ENCODE data around the gene RASAL3.

Gene RASAL3

GRCh38 chr19:15445807-15446376 lies 18.5 kb downstream of the RASAL3 start:
- peaks cover 15% of the 10 kb centered on the region for H3K4me1 Mint-ChIP-seq
- H3K9me3 Mint-ChIP-seq, result no peaks in the 10 kb centered on the region
- H3K36me3 Mint-ChIP-seq, result peaks cover 2% of the 10 kb centered on the region
- no peaks in the 10 kb centered on the region for H3K27me3 Mint-ChIP-seq
- no peak overlapping the region for H3K27ac Mint-ChIP-seq
- H3K4me3 Mint-ChIP-seq, result no peak overlapping the region

- Mint-ChIP-seq H3K27ac (no peak overlapping the region), H3K36me3 (peaks cover under 1% of the 10 kb centered on the region), H3K4me1 (peaks cover 9% of the 10 kb centered on the region), H3K27me3 (no peaks in the 10 kb centered on the region), H3K9me3 (no peaks in the 10 kb centered on the region), H3K4me3 (no peak overlapping the region)
These were observed 19.1 kb downstream of the RASAL3 start for GRCh38 chr19:15445227-15445605.

- Mint-ChIP-seq H3K36me3 (no peaks in the 10 kb centered on the region), H3K4me1 (peaks cover 7% of the 10 kb centered on the region), H3K4me3 (no peak overlapping the region), H3K27ac (no peak overlapping the region), H3K9me3 (no peaks in the 10 kb centered on the region), H3K27me3 (no peaks in the 10 kb centered on the region)
These were observed 19.7 kb downstream of the RASAL3 start for GRCh38 chr19:15444505-15445226.

GRCh38 chr19:15443838-15444237 lies 20.5 kb downstream of the RASAL3 start:
- H3K4me3 Mint-ChIP-seq, result no peak overlapping the region
- no peaks in the 10 kb centered on the region for H3K27me3 Mint-ChIP-seq
- no peak overlapping the region for H3K27ac Mint-ChIP-seq
- H3K36me3 Mint-ChIP-seq, result no peaks in the 10 kb centered on the region
- no peaks in the 10 kb centered on the region for H3K9me3 Mint-ChIP-seq
- peaks cover 5% of the 10 kb centered on the region for H3K4me1 Mint-ChIP-seq

GRCh38 chr19:15443325-15443724 lies 21.0 kb downstream of the RASAL3 start:
- Mint-ChIP-seq H3K9me3 (no peaks in the 10 kb centered on the region), H3K36me3 (no peaks in the 10 kb centered on the region), H3K4me1 (no peaks in the 10 kb centered on the region), H3K27me3 (no peaks in the 10 kb centered on the region), H3K4me3 (no peak overlapping the region), H3K27ac (no peak overlapping the region)

DNA sequence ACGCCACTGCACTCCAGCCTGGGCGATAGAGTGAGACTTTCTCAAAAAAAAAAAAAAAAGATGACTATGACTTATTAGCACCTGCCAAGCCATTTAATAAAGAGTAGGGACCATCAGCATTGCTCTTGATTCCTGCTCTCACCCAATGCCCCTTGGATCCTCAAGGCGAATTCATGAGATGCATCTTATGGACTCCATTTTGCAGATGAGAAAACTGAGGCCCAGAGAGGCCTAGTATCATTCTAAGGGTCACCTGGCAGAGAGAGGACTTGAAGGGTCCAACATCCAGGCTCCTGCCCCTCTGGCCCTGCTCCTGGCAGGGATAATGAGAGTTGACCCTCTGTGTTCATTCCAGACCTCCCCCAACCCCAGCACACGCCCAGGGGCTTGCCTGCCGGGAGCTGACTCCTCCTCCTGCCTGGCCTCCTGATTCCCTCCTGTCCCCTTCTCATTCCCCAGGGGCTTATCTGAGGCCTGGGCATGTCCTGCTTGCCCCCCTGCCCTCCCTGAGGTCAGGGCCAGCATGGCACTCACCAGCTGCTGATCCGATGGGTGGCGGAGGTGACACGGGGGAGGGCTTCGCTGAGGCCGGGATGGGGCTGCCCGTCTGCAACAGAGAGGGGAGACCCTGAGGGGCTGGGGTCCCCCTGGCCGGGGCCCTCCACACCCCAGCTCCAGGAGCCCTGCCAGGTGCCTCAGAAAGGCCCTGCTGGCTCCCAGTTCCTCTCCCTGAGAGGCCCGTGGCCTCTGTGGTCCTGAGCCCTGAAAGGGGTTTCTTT lies 22.0 kb downstream of the RASAL3 start:
- Mint-ChIP-seq H3K4me3 (no peak overlapping the region), H3K27me3 (no peaks in the 10 kb centered on the region), H3K36me3 (no peaks in the 10 kb centered on the region), H3K9me3 (no peaks in the 10 kb centered on the region), H3K4me1 (no peaks in the 10 kb centered on the region), H3K27ac (no peak overlapping the region)

GRCh38 chr19:15441317-15441716 lies 23.0 kb downstream of the RASAL3 start:
- no peaks in the 10 kb centered on the region for H3K27me3 Mint-ChIP-seq
- no peaks in the 10 kb centered on the region for H3K36me3 Mint-ChIP-seq
- H3K27ac Mint-ChIP-seq, result no peak overlapping the region
- H3K9me3 Mint-ChIP-seq, result no peaks in the 10 kb centered on the region
- H3K4me3 Mint-ChIP-seq, result no peak overlapping the region
- H3K4me1 Mint-ChIP-seq, result no peaks in the 10 kb centered on the region

- no peak overlapping the region for H3K4me3 Mint-ChIP-seq
- H3K27me3 Mint-ChIP-seq, result no peaks in the 10 kb centered on the region
- H3K27ac Mint-ChIP-seq, result no peak overlapping the region
- no peaks in the 10 kb centered on the region for H3K9me3 Mint-ChIP-seq
- H3K4me1 Mint-ChIP-seq, result no peaks in the 10 kb centered on the region
- H3K36me3 Mint-ChIP-seq, result no peaks in the 10 kb centered on the region
These were observed 24.3 kb downstream of the RASAL3 start for GRCh38 chr19:15439821-15440641.

DNA sequence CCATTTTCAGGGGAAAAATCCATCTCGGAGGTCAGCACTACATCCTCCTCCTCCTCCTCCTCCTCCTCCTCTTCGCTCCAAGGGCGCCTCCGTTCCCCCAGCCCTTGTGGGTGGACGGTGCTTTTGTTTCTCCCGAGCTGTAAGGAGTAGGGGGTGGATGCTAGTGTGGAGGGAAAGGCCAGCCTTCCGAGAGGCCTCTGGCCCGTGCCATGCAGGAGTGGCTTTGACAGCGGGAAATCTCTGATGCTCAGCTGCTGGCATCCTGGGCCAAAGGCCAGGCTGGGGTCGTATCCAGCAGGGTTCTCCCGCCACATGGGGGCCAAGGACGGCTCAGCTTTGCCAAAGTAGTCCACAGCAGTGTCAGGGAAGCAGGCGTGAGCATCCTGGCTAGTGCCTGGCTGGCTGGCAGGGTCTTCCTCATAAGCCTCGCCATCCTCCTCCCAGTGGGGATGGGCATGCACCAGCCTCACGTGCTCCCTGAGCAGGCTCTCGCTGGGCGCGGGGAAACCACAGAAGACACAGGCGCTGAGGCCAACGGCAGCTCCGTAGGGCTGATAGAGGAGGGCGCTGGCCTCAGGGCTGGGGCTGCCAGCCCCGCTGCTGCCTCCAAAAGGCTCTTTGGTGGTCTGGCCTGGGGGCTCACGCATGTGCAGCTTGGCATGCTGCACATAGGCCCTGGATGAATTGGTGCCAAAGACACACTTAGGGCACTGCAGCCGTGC lies 25.1 kb downstream of the RASAL3 start:
- Mint-ChIP-seq H3K4me3 (no peak overlapping the region), H3K27me3 (no peaks in the 10 kb centered on the region)

GRCh38 chr19:15438577-15438976 lies 25.8 kb downstream of the RASAL3 start:
- H3K4me3 Mint-ChIP-seq, result no peak overlapping the region
- peaks cover 1% of the 10 kb centered on the region for H3K4me1 Mint-ChIP-seq
- H3K9me3 Mint-ChIP-seq, result no peaks in the 10 kb centered on the region
- no peaks in the 10 kb centered on the region for H3K36me3 Mint-ChIP-seq
- no peaks in the 10 kb centered on the region for H3K27me3 Mint-ChIP-seq
- H3K27ac Mint-ChIP-seq, result no peak overlapping the region

More for the DNA sequence above, 25.1 kb downstream of the RASAL3 start:
- no peaks in the 10 kb centered on the region for H3K36me3 Mint-ChIP-seq
- no peaks in the 10 kb centered on the region for H3K4me1 Mint-ChIP-seq
- H3K27ac Mint-ChIP-seq, result no peak overlapping the region
- no peaks in the 10 kb centered on the region for H3K9me3 Mint-ChIP-seq

DNA sequence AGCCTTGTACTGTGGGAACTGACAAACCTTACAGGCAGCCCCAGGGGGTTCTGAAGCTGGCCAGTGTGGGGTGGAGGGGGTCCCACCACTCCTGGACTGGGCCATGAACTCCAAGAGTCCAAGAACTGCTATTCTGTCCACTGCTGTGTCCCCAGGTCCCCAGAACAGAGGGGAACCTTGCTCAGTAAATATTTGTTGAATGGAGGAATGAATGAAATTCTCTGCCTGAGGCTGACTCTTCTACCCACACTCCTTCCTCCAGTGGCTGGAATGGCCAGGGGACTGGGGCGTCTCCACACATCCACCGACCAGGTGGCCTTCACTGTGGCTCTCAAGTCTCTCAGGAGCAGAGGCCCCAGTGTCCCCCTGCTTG lies 26.2 kb downstream of the RASAL3 start:
- Mint-ChIP-seq H3K27ac (no peak overlapping the region), H3K4me3 (no peak overlapping the region), H3K27me3 (no peaks in the 10 kb centered on the region), H3K36me3 (no peaks in the 10 kb centered on the region), H3K4me1 (peaks cover 6% of the 10 kb centered on the region), H3K9me3 (no peaks in the 10 kb centered on the region)

- Mint-ChIP-seq H3K27me3 (no peaks in the 10 kb centered on the region), H3K9me3 (no peaks in the 10 kb centered on the region), H3K4me3 (no peak overlapping the region), H3K4me1 (peaks cover 8% of the 10 kb centered on the region), H3K36me3 (no peaks in the 10 kb centered on the region), H3K27ac (no peak overlapping the region)
These were observed 26.8 kb downstream of the RASAL3 start for GRCh38 chr19:15437355-15438123.

GRCh38 chr19:15436826-15437110 lies 27.6 kb downstream of the RASAL3 start:
- H3K36me3 Mint-ChIP-seq, result no peaks in the 10 kb centered on the region
- H3K4me1 Mint-ChIP-seq, result peaks cover 8% of the 10 kb centered on the region
- H3K27me3 Mint-ChIP-seq, result no peaks in the 10 kb centered on the region
- H3K27ac Mint-ChIP-seq, result no peak overlapping the region
- H3K4me3 Mint-ChIP-seq, result no peak overlapping the region
- no peaks in the 10 kb centered on the region for H3K9me3 Mint-ChIP-seq

DNA sequence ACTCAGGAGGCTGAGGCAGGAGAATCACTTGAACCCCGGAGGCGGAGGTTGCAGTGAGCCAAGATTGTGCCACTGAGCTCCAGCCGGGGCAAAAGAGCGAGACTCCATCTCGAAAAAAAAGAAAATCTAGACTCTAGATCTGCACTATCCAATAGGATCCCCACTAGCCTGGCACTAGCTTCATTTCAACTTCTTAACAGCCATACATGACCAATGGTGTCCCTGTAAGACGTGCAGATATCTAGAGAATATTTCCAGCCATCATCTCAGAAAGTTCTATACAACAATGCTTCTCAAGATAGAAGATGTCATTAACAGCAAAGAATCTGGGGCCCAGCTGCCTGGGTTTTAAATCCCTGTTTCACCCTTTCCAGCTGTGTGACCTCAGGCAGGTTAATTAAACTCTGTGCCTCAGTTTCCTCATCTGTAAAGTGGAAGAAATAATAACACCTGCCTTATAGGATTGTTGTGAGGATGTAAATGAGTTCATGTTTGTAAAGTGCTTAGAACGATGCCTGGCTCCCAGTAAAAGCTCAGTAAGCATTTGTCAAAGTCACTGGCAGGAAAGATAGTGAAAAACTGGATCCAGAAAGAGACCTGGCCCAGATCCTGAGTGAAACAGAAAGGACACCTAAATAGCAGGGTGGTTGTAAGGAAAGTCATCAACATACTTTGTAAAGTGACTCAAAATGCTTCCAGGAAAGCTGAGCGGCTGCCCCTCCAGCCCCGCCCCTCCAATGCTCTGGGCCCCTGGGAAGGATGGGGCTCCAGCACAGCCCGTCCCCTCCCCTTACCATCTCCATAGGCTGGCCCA lies 28.1 kb downstream of the RASAL3 start:
- Mint-ChIP-seq H3K36me3 (no peaks in the 10 kb centered on the region), H3K27me3 (no peaks in the 10 kb centered on the region), H3K27ac (no peak overlapping the region), H3K4me3 (no peak overlapping the region), H3K4me1 (peaks cover 14% of the 10 kb centered on the region), H3K9me3 (no peaks in the 10 kb centered on the region)
